Measurements from ENCODE around the gene CAPN1.

DNA sequence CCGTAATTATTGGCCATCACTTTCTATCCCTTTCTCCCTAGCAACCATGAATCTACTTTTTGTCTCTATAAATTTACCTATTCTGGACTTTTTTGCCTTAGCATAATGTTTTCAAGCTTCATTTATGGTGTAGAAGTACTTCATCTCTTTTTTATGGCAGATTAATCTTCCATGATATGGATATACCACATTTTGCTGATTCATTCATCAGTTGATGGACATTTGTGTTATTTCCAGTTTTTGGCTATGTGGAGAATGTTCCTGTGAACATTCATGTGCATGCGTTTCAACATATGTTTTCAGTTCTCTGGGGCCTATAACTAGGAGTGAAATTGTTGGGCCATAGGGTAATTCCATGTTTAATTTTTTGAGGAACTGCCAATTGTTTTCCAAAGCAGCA, 12.8 kb downstream of the CAPN1 start:
- TF ChIP-seq, protein P1, sequence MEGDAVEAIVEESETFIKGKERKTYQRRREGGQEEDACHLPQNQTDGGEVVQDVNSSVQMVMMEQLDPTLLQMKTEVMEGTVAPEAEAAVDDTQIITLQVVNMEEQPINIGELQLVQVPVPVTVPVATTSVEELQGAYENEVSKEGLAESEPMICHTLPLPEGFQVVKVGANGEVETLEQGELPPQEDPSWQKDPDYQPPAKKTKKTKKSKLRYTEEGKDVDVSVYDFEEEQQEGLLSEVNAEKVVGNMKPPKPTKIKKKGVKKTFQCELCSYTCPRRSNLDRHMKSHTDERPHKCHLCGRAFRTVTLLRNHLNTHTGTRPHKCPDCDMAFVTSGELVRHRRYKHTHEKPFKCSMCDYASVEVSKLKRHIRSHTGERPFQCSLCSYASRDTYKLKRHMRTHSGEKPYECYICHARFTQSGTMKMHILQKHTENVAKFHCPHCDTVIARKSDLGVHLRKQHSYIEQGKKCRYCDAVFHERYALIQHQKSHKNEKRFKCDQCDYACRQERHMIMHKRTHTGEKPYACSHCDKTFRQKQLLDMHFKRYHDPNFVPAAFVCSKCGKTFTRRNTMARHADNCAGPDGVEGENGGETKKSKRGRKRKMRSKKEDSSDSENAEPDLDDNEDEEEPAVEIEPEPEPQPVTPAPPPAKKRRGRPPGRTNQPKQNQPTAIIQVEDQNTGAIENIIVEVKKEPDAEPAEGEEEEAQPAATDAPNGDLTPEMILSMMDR (IDR thresholded peaks at IDR 0.05): no peak
- no peak for TF ChIP-seq TCF7L2 (IDR thresholded peaks at IDR 0.05; ENCODE audit: low read depth, low read length)
- TF ChIP-seq SIN3A (IDR thresholded peaks at IDR 0.05; ENCODE audit: borderline replicate concordance, insufficient read depth, low read depth, low read length): no peak
- no peak for TF ChIP-seq POLR2AphosphoS5 (IDR thresholded peaks at IDR 0.05; ENCODE audit: low read depth, low read length)

Measured in Panc1 (cell line).